HG03135 (cell line): ENCODE data around the gene TAF8.
"Not testable (repeated sequence)": the region's sequence is repeated elsewhere in the genome, so short reads cannot be mapped to it uniquely, and the experiment has no call there.

Source experiments
- ATAC-seq: cut with Tn5 transposase; IDR thresholded peaks from one replicate; pipeline ENCODE4 v1.9.1; 2021; ENCODE audit warnings: mild to moderate bottlenecking, moderate library complexity; ENCODE audit not compliant: unreplicated experiment

TAF8 gene

DNA sequence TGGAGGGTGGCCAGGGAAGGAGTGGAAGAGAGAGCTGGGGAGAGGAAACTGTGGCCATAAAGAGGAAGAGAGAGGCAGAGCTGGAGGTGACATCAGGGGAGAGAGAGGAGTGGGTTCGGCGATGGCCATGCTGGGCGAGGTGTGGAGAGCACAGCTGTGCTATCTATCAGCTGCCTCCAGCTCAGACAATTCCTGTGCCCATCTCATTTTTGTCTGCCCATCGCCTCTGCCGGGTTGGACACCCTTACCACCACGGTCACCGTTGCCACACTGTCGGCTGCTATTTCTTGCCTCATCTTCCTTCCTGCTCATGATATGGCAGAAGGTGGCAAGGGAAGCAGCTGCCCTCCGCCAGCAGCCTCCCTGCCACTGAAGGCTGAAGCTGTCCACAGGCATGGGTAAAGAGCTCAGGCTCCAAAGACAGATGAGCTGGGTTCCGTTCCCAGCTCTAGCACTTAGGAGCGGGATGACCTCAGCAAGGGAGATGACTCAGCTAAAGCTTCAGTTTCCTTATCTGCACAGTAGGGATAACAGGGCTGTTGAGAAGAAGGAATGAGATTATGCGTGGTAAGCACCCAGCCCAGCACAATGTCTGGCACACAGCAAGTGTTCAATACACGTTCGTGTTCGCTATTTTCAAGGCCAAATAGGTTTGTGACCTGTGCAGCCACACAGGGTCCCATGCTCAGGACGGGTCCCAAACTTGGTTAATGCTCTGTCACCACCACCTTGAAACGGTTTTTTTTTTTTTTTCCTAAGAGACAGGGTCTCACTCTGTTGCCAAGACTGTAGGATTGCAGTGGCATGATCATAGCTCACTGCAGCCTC lies 21.9 kb upstream of the TAF8 start:
- ATAC-seq = no peak

DNA sequence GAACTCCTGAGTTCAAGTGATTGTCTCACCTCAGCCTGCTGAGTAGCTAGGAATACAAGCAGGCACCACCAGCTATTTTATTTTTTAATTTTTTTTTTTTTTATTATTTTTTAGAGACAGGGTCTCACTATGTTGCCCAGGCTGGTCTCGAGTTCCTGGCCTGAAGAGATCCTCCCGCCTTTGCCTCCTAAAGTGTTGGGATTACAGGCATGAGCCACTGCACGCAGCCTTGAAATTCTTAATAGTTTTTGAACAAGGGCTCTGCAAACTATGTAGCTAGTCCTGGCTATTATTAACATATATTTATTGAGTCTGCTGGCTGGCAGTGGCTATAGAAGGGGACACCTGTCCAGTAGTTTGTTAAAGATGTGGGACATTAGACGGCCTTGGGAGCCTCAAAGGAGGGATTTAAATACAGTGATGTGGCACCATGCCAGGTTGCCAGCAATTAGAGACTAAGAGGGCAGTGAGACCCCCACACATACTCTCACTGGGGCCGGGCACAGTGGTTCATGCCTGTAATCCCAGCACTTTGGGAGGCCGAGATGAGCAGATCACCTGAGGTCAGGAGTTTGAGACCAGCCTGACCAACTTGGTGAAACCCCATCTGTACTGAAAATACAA lies 21.1 kb upstream of the TAF8 start:
- ATAC-seq = no peak

DNA sequence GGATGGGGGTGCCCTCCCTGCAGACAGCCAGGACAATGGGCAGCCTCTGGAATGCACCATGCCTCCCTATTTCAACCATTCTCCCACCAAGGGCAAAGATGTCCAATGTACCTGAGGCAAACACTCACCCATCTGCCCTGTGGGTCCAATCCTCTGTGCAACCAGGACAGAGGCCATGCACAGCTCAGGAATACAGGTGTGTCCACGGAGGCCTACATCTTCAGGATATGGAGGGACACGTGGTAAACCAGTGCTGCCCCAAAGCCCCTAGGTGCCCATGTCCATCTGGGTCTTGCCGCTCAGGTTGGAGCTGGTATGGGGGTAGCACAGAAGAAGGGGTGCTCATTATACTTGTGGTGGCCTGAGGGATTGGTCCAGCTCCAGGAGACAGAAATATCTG lies 20.4 kb upstream of the TAF8 start:
- ATAC-seq = no peak

GRCh38 chr6:42030585-42031506 lies 19.5 kb upstream of the TAF8 start:
- no peak for ATAC-seq

- ATAC-seq = no peak
Measured at GRCh38 chr6:42032366-42032765, 18.0 kb upstream of the TAF8 start.

DNA sequence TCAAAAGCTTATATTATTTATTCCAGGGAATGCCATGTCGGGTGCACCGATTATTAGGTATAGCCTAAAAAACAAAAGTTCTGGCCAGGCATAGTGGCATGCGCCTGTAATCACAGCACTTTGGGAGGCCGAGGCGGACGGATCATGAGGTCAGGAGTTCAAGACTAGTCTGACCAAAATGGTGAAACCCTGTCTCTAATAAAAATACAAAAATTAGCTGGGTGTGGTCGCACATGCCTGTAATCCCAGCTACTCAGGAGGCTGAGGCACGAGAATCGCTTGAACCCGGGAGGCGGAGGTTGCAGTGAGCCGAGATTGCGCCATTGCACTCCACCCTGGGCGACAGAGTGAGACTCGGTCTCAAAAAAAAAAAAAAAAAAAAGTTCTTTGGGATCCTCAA lies 12.7 kb upstream of the TAF8 start:
- ATAC-seq = not testable (repeated sequence)

- no peak for ATAC-seq
Measured at GRCh38 chr6:42038163-42038562, 12.2 kb upstream of the TAF8 start.

DNA sequence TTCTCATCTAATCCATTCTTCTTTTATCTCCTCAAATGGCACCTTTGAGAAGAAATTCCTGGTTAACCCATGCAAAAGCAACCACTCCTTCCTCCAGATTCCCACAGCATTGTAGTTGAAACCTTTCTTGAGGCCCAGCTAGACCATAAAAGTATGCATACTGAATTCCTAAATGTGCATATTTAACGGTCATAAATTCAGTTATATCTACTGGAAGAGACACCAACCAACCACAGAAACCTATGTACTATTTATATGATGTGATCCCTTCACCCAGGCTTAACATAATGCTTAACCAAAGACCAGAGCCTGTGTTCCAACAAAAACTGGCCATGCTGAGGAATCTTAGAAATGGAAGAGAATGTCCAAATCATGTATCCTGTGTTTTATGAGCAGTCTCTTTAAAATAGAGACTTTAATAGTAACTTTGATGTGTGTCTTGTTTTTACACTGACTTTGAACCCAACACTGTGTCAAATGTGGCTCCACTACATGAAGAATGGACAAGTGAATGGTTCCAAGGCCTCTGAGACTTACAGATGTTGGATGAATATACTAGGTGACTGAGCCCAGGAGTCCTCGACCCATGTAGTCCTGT lies 11.4 kb upstream of the TAF8 start:
- no peak for ATAC-seq

- no peak for ATAC-seq
Measured at GRCh38 chr6:42040856-42041480, 9.4 kb upstream of the TAF8 start.

DNA sequence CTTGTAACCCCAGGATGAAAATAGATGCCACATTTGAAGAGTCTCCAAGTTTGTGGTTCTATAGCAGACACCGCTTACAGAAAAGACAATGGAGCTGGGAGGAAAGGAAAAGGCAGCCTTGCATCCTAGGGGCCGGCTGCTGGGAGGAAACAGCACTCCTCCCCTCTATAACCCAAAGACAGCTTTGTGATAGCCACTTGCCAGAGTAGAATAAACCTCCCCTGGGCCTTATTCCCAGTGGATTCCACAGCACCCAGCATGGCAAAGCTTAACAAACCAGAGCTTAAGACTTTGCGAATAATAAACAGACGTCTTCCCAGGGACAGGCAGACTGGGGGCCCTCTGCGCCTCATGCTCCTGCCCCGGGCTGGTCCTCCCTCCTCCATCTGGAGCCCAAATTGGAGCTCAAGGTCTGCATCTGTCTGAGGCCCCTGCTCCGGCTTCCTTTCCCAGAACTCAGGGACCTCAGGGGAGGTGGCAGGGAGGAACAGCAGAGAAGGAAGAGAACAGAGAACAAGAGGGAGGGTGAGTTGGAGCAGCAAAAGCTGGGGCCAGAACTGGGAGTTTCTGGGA lies 8.8 kb upstream of the TAF8 start:
- no peak for ATAC-seq

DNA sequence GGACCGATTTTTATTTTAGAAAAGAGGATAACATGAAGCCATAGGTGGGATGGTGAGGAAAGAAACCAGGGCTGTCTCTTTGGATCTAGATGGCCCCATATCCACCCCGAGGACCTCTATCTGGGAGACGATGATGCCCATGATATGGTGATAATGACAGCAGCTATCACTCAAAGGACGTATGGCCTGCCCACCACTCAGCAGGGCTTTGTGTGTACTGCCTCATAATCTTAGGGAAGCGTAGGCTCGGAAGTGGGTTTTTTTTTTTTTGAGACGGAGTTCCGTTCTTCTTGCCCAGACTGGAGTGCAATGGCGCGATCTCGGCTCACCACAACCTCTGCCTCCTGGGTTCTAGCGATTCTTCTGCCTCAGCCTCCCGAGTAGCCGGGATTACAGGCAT lies 8.2 kb upstream of the TAF8 start:
- no peak for ATAC-seq

GRCh38 chr6:42043787-42044475 lies 6.4 kb upstream of the TAF8 start:
- peak; percentile 38 for ATAC-seq

- ATAC-seq = no peak
Measured at GRCh38 chr6:42045538-42046460, 4.5 kb upstream of the TAF8 start.

GRCh38 chr6:42046464-42047212 lies 3.7 kb upstream of the TAF8 start:
- no peak for ATAC-seq

GRCh38 chr6:42047213-42047590 lies 3.1 kb upstream of the TAF8 start:
- ATAC-seq = no peak

- ATAC-seq = no peak
Measured at GRCh38 chr6:42047790-42048405, 2.4 kb upstream of the TAF8 start.

GRCh38 chr6:42049116-42049809 lies 1.1 kb upstream of the TAF8 start:
- no peak for ATAC-seq
